ENCODE results near the gene RNF14.

DNA sequence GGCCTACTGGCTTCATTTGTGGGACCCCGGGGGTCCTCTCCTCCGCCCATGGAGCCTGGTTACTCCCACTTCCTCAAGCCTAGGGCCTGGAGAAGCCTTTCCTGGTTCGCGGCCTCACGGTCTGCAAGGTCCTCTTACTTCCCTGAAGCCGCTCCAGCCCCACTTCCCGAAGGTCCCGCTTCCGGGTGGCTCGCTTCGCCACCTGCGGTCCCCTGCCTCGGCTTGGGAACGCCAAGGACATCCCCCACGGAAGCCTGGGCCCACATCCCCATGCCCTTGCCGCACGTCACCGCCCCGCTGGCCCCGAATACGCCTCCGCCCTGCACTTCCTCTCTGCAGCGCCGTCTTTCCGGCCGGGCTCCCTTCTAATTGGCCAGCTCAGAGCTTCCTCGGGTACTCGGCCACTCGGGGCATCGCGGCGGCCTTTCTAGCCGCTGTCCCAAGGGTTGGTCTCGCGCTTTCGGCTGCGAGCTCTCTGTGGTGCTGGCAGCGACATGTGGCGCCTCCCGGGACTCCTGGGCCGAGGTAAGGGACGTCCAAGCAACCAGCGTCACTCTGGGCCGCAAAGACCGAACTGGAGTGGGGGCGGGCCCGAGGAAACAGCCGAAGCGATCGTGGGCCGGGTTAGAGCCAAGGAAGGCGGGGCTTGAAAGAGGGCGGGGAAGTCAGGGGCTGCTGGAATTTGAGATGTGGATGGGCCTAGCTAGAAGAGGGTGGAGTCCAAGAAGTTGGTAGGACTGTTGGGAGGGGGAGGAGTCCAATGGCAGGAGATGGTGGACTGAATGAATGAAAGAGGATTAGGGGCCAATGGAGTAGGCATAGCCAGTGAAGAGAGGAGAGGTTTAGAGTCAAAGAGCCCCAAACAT, 45.2 kb upstream of the RNF14 start, which contains the start of gene DELE1:
- no peak for TF ChIP-seq CTCF (IDR thresholded peaks at IDR 0.05; ENCODE audit: low read depth, low read length, missing input control)
- TF ChIP-seq MAX (IDR thresholded peaks at IDR 0.05) = peak; percentile 83
- TF ChIP-seq REST (IDR thresholded peaks at IDR 0.05) = peak; percentile 82
- peak; percentile 54 to 69 for TF ChIP-seq RXRA (IDR thresholded peaks at IDR 0.05)
- TF ChIP-seq TAF1 (conservative IDR thresholded peaks at IDR 0.05) = peak; percentile 78
- TF ChIP-seq EGR1 (IDR thresholded peaks at IDR 0.05; ENCODE audit: low read depth in 2 of 2) = peak; percentile 67 to 83
- TF ChIP-seq JUND (IDR thresholded peaks at IDR 0.05) = peak in 1 of 2 donors; percentile 50

All from liver (tissue), 3 donors.